Hepatocyte (in vitro differentiated cells): ENCODE measurements around the gene FBN3.

ENCODE experiments used
- EZH2 ChIP-seq: fragments of 200-600 bp; sonication (generic); IDR thresholded peaks from 2 replicates; pipeline ENCODE4 v1.6.1; 2016; ENCODE audit warnings: antibody characterized with exemption, mild to moderate bottlenecking, borderline replicate concordance
- TF ChIP-seq, protein P1 (sequence below): fragments of 200-600 bp; sonication (generic); IDR thresholded peaks from 2 replicates; pipeline ENCODE4 v1.5.1; 2016; ENCODE audit warnings: antibody characterized with exemption, mild to moderate bottlenecking; ENCODE audit not compliant: poor library complexity

DNA sequence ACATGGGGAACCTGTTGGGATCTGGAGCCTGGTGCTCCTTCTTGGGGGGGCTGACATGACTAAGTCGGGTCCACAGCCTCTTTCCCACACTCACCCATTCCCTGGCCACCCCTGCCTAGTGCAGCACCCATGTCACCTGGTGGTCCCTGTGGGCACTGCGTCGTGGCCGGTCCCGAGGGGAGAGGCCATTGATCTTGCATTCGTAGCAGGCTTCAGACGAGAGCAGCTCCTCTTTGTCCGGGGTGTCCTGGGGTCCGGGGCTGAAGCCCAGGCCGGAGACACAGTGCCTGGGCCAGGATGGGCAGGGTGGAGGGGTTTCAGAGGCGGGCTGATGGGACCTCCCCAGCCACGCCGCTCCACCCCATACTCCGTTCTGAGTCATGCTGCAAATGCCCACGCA is 77.5 kb downstream of the FBN3 start:
- TF ChIP-seq, protein P1, sequence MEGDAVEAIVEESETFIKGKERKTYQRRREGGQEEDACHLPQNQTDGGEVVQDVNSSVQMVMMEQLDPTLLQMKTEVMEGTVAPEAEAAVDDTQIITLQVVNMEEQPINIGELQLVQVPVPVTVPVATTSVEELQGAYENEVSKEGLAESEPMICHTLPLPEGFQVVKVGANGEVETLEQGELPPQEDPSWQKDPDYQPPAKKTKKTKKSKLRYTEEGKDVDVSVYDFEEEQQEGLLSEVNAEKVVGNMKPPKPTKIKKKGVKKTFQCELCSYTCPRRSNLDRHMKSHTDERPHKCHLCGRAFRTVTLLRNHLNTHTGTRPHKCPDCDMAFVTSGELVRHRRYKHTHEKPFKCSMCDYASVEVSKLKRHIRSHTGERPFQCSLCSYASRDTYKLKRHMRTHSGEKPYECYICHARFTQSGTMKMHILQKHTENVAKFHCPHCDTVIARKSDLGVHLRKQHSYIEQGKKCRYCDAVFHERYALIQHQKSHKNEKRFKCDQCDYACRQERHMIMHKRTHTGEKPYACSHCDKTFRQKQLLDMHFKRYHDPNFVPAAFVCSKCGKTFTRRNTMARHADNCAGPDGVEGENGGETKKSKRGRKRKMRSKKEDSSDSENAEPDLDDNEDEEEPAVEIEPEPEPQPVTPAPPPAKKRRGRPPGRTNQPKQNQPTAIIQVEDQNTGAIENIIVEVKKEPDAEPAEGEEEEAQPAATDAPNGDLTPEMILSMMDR, result no peak
- no peak for TF ChIP-seq EZH2
